HG02938 (cell line): ENCODE data around the gene CNTFR.

Source experiments
- ATAC-seq: cut with Tn5 transposase; IDR thresholded peaks from one replicate; pipeline ENCODE4 v1.9.1; 2021; ENCODE audit warnings: mild to moderate bottlenecking, moderate library complexity; ENCODE audit not compliant: unreplicated experiment

CNTFR gene

DNA sequence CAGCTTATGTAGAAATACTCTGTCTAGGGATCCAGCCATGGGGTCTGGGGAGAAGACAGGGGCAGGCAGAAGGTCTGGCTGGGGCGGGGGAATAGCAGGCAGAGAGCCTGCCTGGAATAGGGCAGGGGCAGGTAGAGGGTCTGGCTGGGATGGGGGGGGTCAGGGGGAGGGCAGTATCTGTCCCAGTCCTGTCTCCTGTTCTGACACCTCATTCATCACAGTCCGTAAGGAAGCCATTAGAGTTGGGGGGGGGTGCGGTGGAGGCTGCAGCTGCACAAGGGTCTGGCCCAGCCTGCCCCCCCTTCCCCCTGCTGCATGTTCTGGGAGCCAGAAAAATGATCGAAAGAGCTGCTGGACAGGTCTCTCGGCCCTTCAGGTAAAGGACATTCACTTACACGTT is 32.6 kb downstream of the CNTFR start:
- no peak for ATAC-seq

DNA sequence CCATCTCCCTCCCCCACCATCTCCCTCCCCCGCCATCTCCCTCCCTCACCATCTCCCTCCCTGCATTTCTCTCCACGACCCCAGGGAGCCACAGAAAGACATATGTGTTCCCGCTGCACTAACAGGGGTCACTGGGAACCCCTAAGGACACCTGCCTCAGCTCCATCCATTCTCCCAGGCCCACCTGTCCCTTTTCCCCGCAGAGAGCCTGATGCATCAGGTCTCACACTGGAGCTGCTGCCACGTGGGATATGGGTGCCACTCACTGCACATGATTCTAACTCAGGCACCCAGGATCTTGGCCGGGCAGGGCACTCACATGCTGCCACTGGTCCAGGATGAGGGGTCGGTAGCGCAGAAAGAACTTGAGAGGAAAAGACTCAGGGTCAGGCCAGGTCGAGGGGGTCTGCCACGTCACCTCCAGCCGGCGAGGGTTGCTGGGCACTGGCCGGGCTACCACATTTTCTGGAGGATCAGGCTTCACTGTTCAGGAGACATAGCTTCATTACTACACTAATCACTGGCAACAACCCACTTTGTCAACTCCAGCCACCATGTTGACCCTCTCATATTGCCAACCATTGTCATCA is 33.5 kb downstream of the CNTFR start:
- ATAC-seq = no peak

DNA sequence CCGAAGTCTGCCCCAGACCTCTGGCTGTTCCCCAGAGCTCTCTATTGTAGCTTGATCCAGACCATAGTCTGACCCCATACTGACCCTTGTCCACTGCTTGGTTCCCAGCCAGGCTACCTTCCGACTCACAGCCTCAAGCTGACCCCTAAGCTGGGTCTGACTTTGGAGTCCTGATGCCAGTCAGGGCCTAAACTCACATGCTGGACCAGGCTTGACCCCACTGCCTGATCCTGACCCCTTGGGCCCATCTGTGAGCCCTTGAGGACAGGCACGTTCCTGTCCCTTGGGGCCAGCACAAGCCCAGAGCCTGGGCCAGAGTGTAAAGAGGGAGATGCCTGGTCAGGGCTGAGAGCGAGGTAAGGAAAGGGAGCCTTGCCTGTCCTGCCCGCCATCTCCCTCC is 34.0 kb downstream of the CNTFR start:
- no peak for ATAC-seq

DNA sequence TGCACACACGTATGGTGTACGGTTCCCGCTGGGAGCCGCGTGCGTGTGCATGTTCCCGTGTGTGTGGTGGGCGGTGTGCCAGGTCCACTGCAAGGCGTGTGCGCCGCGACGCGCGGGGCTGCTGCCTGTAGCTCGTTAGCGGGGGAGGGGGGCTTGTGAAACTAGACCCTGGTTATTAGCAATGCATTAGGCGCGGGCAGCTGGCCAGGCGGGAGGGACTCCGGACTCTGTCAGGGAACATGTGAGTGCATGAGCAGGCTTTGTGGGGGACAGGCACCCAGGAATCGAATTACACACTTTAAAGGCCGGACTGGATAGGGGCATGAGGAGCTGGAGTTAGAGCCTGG is 34.5 kb downstream of the CNTFR start:
- ATAC-seq = no peak

DNA sequence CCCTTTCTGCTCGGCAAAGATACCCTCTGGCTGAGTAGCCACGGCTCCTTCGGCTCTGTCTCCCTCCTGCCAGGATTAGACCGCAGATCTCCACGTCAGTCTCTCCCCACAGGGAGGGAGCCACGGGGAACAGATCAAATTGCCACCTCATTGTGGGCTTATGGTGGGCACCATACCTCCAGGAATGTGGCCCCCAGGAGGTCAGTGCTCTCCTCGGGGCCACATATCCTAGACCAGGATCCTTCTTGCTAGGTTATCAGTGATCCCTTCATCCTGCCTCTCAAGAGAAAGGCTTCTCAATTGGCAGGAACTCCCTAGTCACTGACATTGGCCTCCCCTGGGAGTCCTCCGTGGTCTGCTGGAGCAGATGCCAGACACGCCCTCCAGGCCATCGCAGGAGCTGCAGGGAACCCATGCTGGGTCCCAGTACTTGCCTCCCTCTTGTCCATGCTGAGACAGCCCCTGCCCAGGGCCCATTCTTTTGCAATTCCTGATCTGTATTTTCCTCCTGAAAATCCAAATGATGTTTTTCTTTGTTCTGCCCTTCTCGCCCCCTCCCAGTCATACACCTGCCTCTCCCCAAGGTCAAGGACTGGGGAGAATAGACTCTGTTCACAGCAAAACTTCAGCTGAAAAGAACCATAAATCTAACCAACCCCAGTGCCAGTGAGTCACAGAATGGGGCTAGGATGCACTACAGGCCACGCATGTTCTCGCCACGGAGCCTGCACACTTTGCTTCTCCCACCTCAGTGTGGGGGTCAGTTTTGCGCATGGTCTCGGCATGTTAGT is 35.1 kb downstream of the CNTFR start:
- no peak for ATAC-seq

DNA sequence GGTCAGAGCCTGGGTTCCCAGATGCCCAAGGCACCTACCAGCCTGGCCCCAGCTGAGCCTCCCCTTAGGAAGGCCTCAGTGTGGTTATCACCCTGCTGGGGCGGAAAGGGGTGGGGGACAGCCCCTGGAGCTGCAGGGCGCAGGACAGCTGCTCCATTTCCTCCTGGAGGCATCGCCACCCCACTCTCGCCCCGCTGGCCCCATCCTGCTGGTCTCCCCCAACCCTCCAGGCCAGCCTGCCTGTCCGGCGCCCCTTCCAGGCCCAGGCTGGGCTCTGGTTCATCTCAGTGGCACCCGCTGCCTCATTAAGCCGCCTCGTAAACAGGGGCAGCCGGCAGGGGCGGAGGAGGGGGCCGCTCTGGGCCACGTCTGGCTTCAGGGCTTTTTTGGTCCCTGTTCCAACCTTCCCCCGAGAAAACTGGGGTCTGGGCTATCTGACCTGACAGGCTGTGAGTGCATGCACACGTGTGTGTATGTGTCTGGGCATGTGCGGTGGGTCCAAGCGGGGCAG is 36.0 kb downstream of the CNTFR start:
- ATAC-seq = no peak

DNA sequence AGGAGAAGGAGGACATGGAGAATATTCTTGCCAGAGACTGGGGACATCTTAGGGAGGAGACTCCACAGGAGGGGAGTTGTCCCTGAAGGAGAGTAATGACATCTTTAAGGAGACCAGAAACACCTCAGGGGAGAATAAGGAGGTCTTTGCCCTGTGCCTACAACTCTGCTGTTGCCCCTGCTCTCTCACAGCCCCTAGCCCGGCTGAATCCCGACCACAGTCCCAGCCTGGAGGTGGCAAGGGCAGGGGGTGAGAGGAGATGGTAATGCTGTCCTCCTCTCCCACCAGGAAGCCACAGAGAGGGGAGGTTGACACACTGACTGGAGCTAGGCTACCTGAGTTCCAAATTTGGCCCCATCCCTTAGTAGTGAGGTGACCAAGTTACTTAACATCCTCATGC is 36.5 kb downstream of the CNTFR start:
- no peak for ATAC-seq

DNA sequence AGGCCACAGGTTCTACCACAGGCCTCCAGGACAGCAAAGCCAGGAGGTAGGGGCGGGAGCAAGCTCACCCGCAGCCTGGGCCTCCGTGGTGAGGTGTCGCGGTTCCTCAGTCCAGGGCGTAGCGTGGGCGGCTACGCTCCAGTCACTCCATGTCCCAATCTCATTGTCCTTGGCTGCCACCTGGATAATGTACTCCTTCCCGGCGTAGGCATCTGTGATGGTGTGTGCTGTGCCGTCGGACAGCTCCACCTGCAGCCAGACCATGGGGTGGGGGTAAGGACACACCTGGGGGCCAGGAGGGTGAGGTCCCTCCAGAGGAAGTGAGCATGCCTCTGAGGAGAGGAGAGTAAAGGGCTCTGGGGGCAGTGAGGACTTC is 36.9 kb downstream of the CNTFR start:
- ATAC-seq = no peak

DNA sequence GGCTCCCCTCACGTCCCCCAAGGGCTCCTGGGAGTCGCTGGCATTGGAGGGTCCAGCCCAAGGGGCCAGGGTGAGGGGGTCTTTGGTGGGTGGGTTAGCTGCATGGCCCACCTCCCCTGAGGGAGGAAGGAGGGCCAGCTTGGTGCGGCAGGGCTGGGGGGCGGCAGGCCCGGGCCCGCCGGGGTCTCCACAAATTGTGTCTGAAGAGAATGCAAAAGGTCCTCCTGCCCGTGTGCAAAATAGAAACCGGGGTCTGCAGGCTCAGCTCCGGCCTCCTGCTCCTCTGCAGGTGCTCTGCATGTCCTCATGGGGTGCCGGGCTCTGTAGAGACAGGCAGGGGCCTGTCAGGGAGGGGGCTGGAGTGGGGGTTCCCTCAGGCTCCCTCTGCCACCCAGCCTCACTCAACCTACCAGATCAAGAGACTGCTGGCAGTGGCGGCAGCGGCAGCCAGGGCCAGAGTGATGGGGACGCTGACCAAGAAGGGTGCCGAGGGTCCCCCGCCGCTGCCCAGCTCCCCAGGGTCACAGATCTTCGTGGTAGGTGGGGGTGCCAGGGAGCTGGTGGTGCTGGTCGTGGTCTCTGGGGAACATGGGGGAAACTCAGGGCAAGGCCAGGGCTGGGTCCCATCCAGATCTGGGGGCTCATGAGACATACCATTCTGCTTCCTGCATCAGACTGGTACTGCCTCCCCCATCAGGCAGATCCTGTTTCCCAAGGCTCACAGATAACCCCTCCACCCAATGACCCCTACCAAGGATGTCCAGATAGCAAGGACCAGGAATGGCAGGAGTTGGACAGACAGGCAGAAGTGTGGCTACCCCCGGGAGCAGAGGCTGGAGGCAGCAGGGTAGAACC is 37.5 kb downstream of the CNTFR start:
- ATAC-seq = no peak

DNA sequence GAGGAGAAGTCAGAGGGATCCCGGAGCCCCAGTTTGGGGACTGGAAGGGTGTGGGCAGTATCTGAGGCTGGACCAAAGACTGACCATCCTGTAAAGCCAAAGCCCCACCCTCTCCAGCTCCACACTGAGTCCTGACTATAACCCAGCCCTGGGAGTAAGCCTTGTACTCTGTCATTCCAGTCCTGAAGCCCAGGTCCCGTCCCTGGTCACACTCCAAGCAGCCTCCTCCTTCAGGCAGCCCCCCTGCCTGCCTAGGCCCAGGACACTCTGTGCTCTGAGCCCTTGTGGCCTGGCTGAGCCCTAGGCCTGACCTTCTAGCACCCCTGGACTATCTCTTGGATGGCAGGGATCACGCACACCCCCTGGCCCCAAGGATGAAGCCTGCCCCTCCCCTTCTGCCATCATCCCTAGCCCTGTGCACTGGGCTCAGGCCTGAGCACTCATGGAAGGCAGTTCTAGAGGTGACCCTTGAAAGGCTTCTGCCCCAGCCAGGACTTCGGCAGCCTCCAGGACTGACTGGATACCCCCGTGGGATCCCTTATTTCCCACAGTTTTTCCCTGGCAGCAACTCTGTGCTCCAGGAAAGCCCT is 38.7 kb downstream of the CNTFR start:
- ATAC-seq = no peak

DNA sequence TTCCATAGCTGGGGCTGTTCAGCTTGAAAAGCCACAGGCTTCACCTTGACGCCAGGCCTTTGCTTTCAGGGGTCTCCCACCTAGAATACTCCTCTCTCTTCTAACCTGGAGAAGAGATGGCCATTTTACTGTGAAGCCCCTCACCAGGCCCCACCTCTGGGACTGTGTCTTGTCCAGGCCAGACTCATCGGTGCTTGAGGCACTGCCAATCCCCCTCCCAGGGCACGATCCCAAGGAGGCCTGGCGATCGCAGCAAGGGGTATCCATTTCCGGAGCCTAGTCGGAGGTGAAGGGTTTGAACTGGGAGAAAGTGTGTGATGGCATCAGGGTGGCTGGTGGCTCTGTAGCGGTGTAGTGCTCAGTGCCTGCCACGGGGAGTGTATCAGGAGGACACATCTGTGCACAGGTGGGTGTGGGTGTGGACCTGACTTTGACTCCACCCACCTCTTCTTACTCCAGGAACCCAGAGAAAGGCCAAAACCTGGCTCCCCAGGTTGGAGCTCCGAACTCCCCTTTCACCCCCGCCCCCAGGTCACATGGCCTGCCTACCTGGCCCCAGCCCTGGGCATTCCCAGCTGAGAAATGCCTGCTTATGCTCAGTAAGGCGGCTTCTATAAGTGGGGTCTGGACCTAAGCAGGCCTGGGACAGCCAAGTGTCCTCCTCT is 39.4 kb downstream of the CNTFR start:
- ATAC-seq = no peak

DNA sequence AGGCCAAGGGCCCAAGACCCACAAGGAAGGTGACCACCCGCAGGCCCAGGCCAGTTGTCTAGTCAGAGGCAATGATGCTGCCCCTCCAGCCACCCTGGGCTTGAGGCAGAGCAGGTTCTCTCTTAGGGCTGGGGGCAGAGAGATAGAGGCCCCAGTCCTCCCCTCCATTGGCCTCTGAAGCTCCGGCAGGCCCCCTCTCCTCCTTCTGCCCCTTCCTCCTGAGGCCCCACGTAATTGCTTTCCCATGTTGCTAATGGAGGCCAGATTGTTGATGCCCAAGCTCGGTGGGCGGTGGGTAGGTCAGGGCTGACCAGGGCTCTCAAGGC is 40.2 kb downstream of the CNTFR start:
- no peak for ATAC-seq

DNA sequence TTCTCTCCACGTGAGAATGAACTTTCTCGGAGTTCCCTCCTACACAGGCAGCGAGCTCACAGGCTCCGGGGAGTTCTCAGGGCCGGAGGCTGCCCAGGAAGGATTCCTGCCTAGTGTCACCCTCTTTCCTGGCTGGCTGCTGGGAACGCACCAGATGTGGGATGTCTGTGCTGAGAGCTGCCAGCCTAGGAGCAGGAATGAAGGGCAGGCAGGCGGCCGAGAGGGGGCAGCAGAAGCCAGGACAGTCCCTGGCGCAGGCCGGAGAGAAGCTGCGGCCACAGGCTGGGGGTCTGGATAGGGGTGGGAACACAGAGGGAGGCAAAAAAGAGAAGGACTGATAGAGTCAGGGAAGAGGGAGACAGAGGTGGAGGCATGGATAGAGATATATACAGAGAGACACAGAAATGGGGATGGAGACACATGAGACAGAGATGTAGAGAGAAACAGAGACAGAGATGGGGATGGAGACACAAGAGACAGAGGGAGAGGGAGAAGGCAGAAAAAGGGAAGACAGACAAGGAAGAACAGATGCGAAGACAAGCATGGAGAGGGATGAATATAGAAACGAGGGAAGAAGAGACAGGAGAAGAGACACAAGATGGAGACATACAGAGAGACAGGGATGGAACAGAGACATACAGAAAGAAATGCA is 41.4 kb downstream of the CNTFR start:
- ATAC-seq = no peak

DNA sequence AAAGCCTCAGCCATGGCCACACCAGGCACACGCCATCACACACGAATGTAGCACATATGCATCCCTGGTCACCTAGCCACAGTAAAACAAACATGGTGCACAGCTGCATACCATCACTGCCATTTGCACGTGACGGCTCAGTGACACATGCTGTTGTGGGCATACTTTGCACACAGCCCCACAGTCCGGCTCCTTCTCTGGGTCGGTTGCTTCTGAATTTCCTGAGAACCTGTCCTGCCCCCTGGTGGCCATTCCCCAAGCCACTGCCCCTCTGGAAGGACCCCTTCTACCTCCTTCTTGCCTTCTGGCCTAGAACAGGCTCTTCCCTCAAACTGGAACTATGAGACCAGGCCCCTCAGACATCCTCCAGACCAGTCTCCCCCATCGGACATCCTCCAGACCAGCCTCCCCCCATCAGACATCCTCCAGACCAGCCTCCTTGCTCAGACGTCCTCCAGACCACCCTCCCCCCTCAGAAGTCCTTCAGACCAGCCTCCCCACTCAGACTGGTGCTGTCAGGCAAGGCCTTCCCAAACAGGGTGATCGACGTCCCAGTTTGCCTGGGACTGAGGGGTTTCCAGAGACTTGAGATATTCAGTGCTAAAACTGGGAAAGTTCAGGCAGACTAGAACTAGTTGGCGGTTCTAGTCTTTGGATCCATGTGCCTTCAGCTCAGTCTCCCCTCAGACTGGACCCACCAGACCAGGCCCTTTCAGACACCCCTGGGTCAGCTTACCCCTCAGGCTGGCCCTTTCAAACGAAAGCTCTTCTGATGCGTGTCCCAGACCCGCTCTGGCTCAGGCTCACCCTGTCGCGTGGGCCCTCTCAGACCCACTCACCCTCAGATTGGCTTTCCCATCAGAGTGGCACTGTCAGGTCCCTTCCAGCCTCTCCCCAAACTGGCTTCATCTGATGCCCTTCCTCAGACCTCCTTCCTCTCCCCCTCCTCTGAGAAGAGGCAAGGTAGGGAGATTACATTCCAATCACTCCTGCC is 42.4 kb downstream of the CNTFR start:
- no peak for ATAC-seq

DNA sequence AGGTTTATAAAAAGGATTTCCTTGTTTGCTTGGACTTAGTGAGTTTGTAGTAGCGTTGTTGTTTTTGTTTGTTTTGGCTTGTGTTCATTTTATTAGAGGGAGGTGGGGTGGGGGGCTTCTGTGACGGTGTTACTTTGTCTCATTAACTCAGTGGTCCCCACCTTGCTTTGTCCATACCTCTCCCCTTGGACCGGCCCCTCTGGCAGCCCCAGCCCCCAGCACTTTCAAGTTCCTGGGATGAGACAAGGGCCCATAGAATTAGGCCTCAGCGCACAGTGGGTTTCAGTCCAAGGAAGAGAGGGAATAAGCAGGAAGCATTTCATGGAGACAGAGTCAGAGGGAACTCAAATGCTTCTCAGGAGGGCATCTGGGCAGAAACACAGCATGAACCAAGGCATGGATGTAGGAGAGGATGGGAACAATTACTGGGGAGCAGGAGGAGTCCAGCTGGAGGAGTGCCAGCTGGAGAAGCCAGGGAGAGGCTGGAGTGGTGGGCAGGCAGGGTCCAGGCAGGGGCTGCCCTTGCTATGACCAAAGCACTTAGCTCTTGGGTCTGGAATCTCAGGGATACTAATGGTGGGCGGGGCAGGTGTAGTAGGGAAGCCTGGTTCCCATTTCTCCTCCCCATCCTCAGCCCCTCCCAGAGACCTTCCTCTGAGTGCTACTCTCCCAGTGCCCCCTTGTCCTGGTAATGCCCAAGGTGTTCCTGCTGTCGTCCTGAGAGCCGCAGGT is 43.3 kb downstream of the CNTFR start:
- no peak for ATAC-seq

DNA sequence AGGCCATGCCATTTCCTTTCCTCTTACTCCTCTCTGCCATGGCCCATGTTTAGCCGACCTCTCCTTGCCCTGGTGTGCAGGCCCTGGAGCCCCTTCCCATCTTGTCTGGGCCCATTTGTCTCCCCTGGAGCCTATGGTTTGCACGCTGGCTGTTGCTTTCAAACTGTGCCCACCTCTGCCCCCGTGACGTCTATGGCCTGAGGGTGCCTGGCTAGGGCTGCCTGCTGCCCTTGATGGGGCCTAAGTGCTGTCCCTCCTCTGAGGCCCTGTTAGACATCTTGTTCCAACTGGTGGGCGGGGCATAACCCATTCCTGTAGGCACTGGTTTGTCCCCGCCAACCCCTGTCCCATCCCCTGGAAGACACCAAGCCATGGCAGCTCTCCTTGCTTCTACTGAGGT is 44.0 kb downstream of the CNTFR start:
- ATAC-seq = no peak

DNA sequence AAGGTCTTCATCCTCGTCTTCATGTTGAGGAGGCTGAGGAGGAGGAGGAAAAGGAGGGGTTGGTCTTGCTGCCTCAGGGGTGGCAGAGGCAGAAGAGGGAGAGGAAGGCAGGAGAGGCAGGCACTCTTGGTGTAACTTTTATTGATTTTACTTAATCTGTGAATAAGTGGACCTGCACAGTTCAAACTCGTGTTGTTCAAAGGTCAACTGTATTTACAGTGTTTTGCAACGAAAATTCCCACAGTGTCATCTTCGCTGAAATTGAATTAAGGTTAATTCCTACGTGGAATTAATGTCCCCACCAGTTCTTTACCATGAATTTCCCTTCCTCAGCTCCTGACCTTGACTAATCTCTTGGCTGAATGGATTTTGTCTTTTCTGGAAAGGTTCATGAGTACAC is 45.5 kb downstream of the CNTFR start:
- no peak for ATAC-seq

DNA sequence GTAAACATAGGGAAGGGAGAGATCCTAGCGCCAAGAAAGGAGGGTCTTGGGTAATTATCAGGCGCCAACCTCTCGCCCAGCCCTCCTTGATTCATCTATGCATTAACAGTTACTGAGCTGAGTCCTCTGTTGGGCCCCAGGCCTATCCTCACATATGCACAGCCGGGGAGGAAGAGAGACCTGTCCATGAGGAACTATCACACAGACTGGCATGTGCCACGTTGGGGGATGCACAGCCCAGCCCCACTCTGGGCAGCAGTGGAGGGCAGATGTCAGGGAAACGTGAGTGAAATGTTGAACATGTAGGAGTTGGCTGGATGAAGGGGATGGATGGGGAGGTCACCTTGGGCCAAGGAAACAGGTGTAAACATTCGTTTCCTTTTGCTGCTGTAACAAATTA is 48.0 kb downstream of the CNTFR start:
- ATAC-seq = no peak

DNA sequence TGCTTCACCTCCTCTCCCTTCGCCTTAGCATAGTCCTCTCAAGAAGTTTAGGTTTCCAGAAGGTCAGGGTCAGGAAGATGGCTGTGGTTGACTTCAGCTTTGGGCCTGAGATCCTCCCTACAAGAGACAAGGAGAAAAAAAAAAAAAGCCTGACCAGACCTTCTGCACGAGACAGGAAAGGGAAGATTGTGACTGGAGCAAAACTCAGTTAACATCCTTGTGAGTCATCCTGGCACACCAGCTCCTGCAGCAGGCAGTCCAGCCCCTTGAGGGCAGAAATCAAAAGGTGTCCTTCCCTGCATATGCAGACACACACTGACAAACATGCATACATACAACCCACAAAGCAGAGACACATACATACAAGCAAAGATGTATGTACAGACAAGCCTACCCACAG is 48.7 kb downstream of the CNTFR start:
- no peak for ATAC-seq
